DND-41 (cell line): ENCODE data around the gene SLC41A2.
A peak's percentile ranks its signal among the peaks of the same experiment; 100 is the strongest.

Experiments used
- ATAC-seq: fragments of 200-7000 bp; cut with Tn5 transposase; 3 replicates; pipeline ENCODE4 v1.9.1; 2021; ENCODE audit warnings: low read depth; ENCODE audit not compliant: insufficient read depth
- DNase-seq: peaks from one replicate; pipeline ENCODE4 v3.0.0-alpha.2; 2020
- H2AFZ ChIP-seq: 2 replicates; pipeline ENCODE4 v1.6.0; 2012; ENCODE audit warnings: low read depth, low read length
- H3K27ac ChIP-seq: 2 replicates; pipeline ENCODE4 v1.5.1; 2012; ENCODE audit warnings: low read length, inconsistent platforms
- H3K27me3 ChIP-seq: fragments of 200-600 bp; sonication (generic); 2 replicates; pipeline ENCODE4 v1.6.0; 2012; ENCODE audit warnings: low read length, mild to moderate bottlenecking, inconsistent platforms; ENCODE audit not compliant: insufficient read depth, poor library complexity
- H3K36me3 ChIP-seq: 2 replicates; pipeline ENCODE4 v1.5.1; 2012; ENCODE audit warnings: low read length, inconsistent platforms; ENCODE audit not compliant: insufficient read depth
- H3K4me1 ChIP-seq: 2 replicates; pipeline ENCODE4 v1.5.1; 2012; ENCODE audit warnings: mild to moderate bottlenecking, low read length; ENCODE audit not compliant: insufficient read depth
- H3K4me2 ChIP-seq: 2 replicates; pipeline ENCODE4 v1.6.0; 2012; ENCODE audit warnings: mild to moderate bottlenecking, moderate library complexity, low read length, inconsistent platforms; ENCODE audit not compliant: insufficient read depth
- H3K4me3 ChIP-seq, 2 experiments: fragments of 200-600 bp in 1 of 2; shearing (Covaris generic) in 1 of 2; 2 replicates each; pipeline ENCODE4 v1.5.1; 2012 to 2016; ENCODE audit warnings: inconsistent platforms in 2 of 2, low read length in 2 of 2, mild to moderate bottlenecking in 2 of 2, low read depth in 1 of 2, moderate library complexity in 1 of 2
- H3K79me2 ChIP-seq: 2 replicates; pipeline ENCODE4 v1.6.0; 2012; ENCODE audit warnings: low read length, inconsistent platforms; ENCODE audit not compliant: insufficient read depth
- H3K9ac ChIP-seq: 2 replicates; pipeline ENCODE4 v1.6.0; 2012; ENCODE audit warnings: low read depth, mild to moderate bottlenecking, inconsistent platforms, low read length, moderate library complexity
- H3K9me3 ChIP-seq: 2 replicates; pipeline ENCODE4 v1.5.1; 2012; ENCODE audit warnings: low read length, moderate library complexity, mild to moderate bottlenecking, inconsistent platforms; ENCODE audit not compliant: insufficient read depth, severe bottlenecking
- H4K20me1 ChIP-seq: 2 replicates; pipeline ENCODE4 v1.6.0; 2012; ENCODE audit warnings: low read length; ENCODE audit not compliant: insufficient read depth
- CTCF ChIP-seq: IDR thresholded peaks from 2 replicates; pipeline ENCODE4 v1.5.1; 2012; ENCODE audit warnings: borderline replicate concordance, low read length, moderate library complexity, mild to moderate bottlenecking; ENCODE audit not compliant: poor library complexity, severe bottlenecking; ENCODE audit errors: extremely low read depth
- EZH2 ChIP-seq: IDR thresholded peaks from 3 replicates; pipeline ENCODE4 v1.6.1; 2012; ENCODE audit warnings: borderline replicate concordance, low read depth, mild to moderate bottlenecking, moderate library complexity, low read length, inconsistent platforms; ENCODE audit not compliant: severe bottlenecking

The SLC41A2 gene

DNA sequence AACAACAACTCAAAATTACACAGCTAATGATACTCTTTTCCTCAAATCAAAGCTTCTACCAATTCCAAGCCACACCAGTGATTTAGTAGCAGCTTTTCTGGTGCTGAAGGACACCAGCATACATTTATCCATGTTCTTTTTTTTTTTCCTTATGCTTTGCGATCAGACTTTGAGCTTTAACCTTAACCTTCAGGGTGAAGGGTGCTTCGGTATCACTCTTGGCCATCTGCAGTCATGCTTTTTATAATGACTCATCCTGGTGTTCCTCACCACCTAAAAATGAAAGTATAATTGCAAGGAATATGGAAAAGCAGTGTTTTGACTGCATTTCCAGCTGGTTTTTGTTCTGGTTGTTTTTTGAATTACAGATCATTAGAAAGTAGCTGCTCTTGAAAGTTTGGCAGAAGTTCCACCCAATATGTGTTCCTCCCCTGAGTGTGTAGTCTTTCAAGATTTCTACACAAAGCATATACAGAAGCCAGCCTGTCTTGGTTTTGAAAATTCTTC lies 1.3 kb upstream of the SLC41A2 start:
- H3K27me3 ChIP-seq: peaks cover 30% of the 10 kb centered on the region
- no peaks in the 10 kb centered on the region for H3K9me3 ChIP-seq
- no peak for ATAC-seq
- no peaks in the 10 kb centered on the region for H3K36me3 ChIP-seq
- H3K4me3 ChIP-seq: no peak overlapping the region
- no peaks in the 10 kb centered on the region for H4K20me1 ChIP-seq
- no peak overlapping the region for H2AFZ ChIP-seq
- TF ChIP-seq CTCF (no peak), EZH2 (no peak)
- peak overlapping the region; percentile 100; the same call in 1 of the 2 replicates for H3K4me2 ChIP-seq
- DNase-seq: no peak
- no peak overlapping the region for H3K27ac ChIP-seq
- no peak overlapping the region for H3K9ac ChIP-seq
- H3K79me2 ChIP-seq: no peaks in the 10 kb centered on the region
- H3K4me1 ChIP-seq: peaks cover 25% of the 10 kb centered on the region

DNA sequence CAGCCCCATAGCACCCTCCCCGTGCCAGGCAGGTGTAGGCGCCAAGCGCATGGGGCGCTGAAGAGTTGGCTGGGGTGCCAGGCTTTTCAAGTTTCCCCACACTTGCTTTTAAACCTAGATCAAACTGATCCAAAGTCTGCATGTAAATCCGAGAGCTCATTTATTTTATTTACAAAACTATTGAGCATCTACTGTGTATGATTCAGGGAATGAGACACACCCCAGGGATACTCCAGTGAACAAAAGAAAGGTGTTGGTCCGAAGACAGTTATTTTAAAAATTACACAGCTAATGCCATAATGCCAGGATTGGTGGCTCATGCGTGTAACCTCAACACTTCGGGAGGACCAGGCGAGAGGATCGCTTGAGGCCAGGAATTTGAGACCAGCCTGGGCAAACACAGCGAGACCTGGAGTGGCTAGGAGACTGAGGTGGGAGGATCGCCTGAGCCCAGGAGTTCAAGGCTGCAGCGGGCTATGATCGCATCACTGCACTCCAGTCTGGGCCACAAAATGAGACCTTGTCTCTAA lies 780 bp upstream of the SLC41A2 start:
- H3K4me2 ChIP-seq: peak overlapping the region; percentile 100
- ATAC-seq: no peak
- no peaks in the 10 kb centered on the region for H4K20me1 ChIP-seq
- H3K36me3 ChIP-seq: no peaks in the 10 kb centered on the region
- no peaks in the 10 kb centered on the region for H3K9me3 ChIP-seq
- TF ChIP-seq CTCF (peak; percentile 40), EZH2 (no peak)
- H3K79me2 ChIP-seq: no peaks in the 10 kb centered on the region
- no peak overlapping the region for H3K27ac ChIP-seq
- H2AFZ ChIP-seq: peak overlapping the region; percentile 99
- peak overlapping the region; percentile 55 to 87; a peak in 3 of 4 replicates for H3K4me3 ChIP-seq
- no peak for DNase-seq
- peaks cover 25% of the 10 kb centered on the region for H3K4me1 ChIP-seq
- H3K9ac ChIP-seq: peak overlapping the region; percentile 65
- peaks cover 35% of the 10 kb centered on the region for H3K27me3 ChIP-seq

- ATAC-seq (peak; percentile 18), DNase-seq (no peak)
- no peaks in the 10 kb centered on the region for H3K36me3 ChIP-seq
- H3K4me2 ChIP-seq: peak overlapping the region; percentile 100
- H3K27me3 ChIP-seq: peaks cover 41% of the 10 kb centered on the region
- peak overlapping the region; percentile 65; the same call in 1 of the 2 replicates for H3K9ac ChIP-seq
- no peak overlapping the region for H3K27ac ChIP-seq
- H3K9me3 ChIP-seq: no peaks in the 10 kb centered on the region
- H4K20me1 ChIP-seq: no peaks in the 10 kb centered on the region
- peaks cover 25% of the 10 kb centered on the region for H3K4me1 ChIP-seq
- H3K4me3 ChIP-seq: peak overlapping the region; percentile 10 to 87; a peak in 3 of 4 replicates
- peak overlapping the region; percentile 67 for H2AFZ ChIP-seq
- no peak for TF ChIP-seq CTCF
- TF ChIP-seq EZH2: no peak
- no peaks in the 10 kb centered on the region for H3K79me2 ChIP-seq
Measured at GRCh38 chr12:104957719-104958000, 430 bp downstream of the SLC41A2 start.
